Neural progenitor cell (in vitro differentiated cells): Measurements from ENCODE around the gene PAPLN. TPM values are rescaled to one million over a fixed set of nuclear protein-coding genes. Genes with fewer than 3 reads are reported as not detected.
A peak's percentile ranks its signal among the peaks of the same experiment; 100 is the strongest.

ENCODE experiments used
- DNase-seq: peaks from one replicate; pipeline ENCODE4 v3.0.0-alpha.2; 2016; ENCODE audit warnings: low spot score
- H2AFZ ChIP-seq: fragments of 200-600 bp; sonication (generic); replicated peaks from 2 replicates; pipeline ENCODE4 v1.6.1; 2016; ENCODE audit warnings: antibody characterized with exemption
- H3F3A ChIP-seq: fragments of 200-600 bp; sonication (generic); 2 replicates; pipeline ENCODE4 v1.6.1; 2016; ENCODE audit warnings: antibody characterized with exemption, low read depth
- H3K27ac ChIP-seq: fragments of 200-600 bp; sonication (generic); 2 replicates; pipeline ENCODE4 v1.5.1; 2016; ENCODE audit warnings: mild to moderate bottlenecking
- H3K27me3 ChIP-seq: fragments of 200-600 bp; sonication (generic); 2 replicates; pipeline ENCODE4 v1.6.1; 2016; ENCODE audit warnings: mild to moderate bottlenecking, moderate library complexity
- H3K36me3 ChIP-seq: fragments of 200-600 bp; sonication (generic); 2 replicates; pipeline ENCODE4 v1.5.1; 2016
- H3K4me1 ChIP-seq: fragments of 200-600 bp; sonication (generic); 2 replicates; pipeline ENCODE4 v1.6.1; 2016; ENCODE audit warnings: mixed run types
- H3K4me2 ChIP-seq: fragments of 200-600 bp; sonication (generic); 2 replicates; pipeline ENCODE4 v1.6.1; 2016
- H3K4me3 ChIP-seq: fragments of 200-600 bp; sonication (generic); 2 replicates; pipeline ENCODE4 v1.5.1; 2016
- H3K79me2 ChIP-seq: fragments of 200-600 bp; sonication (generic); 2 replicates; pipeline ENCODE4 v1.6.1; 2016; ENCODE audit warnings: low read depth
- H3K9ac ChIP-seq: fragments of 200-600 bp; sonication (generic); 2 replicates; pipeline ENCODE4 v1.6.1; 2016
- H3K9me3 ChIP-seq: fragments of 200-600 bp; sonication (generic); 2 replicates; pipeline ENCODE4 v1.5.1; 2016; ENCODE audit warnings: low read depth
- H4K20me1 ChIP-seq: fragments of 200-600 bp; sonication (generic); 2 replicates; pipeline ENCODE4 v1.6.1; 2016; ENCODE audit warnings: low read depth
- H3K27ac Mint-ChIP-seq: 3 replicates; pipeline ENCODE4 v1.8.0; 2021; ENCODE audit warnings: mixed read lengths
- H3K27me3 Mint-ChIP-seq: 2 replicates; pipeline ENCODE4 v1.8.0; 2022; ENCODE audit warnings: low read depth, mild to moderate bottlenecking, inconsistent platforms, moderate library complexity, mixed read lengths; ENCODE audit not compliant: insufficient read depth
- H3K36me3 Mint-ChIP-seq: 3 replicates; pipeline ENCODE4 v1.8.0; 2021; ENCODE audit warnings: mixed read lengths
- H3K4me1 Mint-ChIP-seq: 3 replicates; pipeline ENCODE4 v1.8.0; 2021; ENCODE audit warnings: mixed read lengths
- H3K4me3 Mint-ChIP-seq: 3 replicates; pipeline ENCODE4 v1.8.0; 2021; ENCODE audit warnings: mild to moderate bottlenecking, moderate library complexity, mixed read lengths
- H3K9me3 Mint-ChIP-seq: 3 replicates; pipeline ENCODE4 v1.8.0; 2020; ENCODE audit warnings: mixed read lengths
- EZH2 ChIP-seq: fragments of 200-600 bp; sonication (generic); IDR thresholded peaks from 2 replicates; pipeline ENCODE4 v1.6.1; 2017; ENCODE audit warnings: antibody characterized with exemption, mild to moderate bottlenecking, moderate library complexity
- EZH2phosphoT487 ChIP-seq: fragments of 200-600 bp; sonication (generic); IDR thresholded peaks from 2 replicates; pipeline ENCODE4 v1.6.1; 2017; ENCODE audit warnings: antibody characterized with exemption
- total RNA-seq: library from RNA; depleted of rRNA; stranded (reverse); fragments of >200 nt; gene quantifications from 2 replicates; pipeline ENCODE4 v1.2.3, GENCODE V29; 2015; ENCODE audit warnings: low replicate concordance
- TF ChIP-seq, protein P1 (sequence below): fragments of 200-600 bp; sonication (generic); IDR thresholded peaks from 2 replicates; pipeline ENCODE4 v1.5.1; 2017; ENCODE audit warnings: antibody characterized with exemption, mild to moderate bottlenecking

The PAPLN gene
- total RNA-seq, 1 donor from 2014 or later = 17.3 TPM

DNA sequence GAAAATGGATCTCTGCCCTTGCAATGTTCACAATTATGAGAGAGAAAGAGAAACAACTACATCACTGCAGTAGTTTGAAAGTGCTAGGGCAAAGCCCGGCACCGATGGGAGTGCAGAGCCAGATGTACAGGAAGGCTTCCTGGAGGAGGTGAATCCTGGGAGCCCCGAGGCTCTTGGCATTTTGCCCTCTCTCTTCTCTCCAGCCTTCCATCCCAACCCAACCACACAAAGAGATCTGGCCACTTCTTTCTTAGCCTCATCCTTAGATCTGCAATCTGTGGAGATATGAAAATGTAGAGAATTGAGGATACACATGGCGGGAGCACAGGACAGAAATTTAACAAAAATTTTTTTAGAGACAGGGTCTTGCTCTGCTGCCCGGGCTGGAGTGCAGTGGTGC lies 3.3 kb upstream of the PAPLN start:
- peaks cover 40% of the 10 kb centered on the region for H3F3A ChIP-seq
- no peak overlapping the region for H3K4me3 ChIP-seq
- no peak overlapping the region for H3K4me2 ChIP-seq
- no peak overlapping the region for H3K27ac ChIP-seq
- H3K79me2 ChIP-seq = peaks cover 9% of the 10 kb centered on the region
- Mint-ChIP-seq H3K4me3 (no peak overlapping the region), H3K27ac (peak overlapping the region; percentile 58), H3K4me1 (peaks cover 50% of the 10 kb centered on the region), H3K36me3 (no peaks in the 10 kb centered on the region), H3K27me3 (peaks cover 30% of the 10 kb centered on the region), H3K9me3 (peaks cover 2% of the 10 kb centered on the region)
- no peaks in the 10 kb centered on the region for H3K36me3 ChIP-seq
- H3K27me3 ChIP-seq = peaks cover 33% of the 10 kb centered on the region
- peaks cover 64% of the 10 kb centered on the region for H3K4me1 ChIP-seq
- no peak for DNase-seq
- TF ChIP-seq EZH2phosphoT487 (no peak), EZH2 (no peak)
- TF ChIP-seq, protein P1, sequence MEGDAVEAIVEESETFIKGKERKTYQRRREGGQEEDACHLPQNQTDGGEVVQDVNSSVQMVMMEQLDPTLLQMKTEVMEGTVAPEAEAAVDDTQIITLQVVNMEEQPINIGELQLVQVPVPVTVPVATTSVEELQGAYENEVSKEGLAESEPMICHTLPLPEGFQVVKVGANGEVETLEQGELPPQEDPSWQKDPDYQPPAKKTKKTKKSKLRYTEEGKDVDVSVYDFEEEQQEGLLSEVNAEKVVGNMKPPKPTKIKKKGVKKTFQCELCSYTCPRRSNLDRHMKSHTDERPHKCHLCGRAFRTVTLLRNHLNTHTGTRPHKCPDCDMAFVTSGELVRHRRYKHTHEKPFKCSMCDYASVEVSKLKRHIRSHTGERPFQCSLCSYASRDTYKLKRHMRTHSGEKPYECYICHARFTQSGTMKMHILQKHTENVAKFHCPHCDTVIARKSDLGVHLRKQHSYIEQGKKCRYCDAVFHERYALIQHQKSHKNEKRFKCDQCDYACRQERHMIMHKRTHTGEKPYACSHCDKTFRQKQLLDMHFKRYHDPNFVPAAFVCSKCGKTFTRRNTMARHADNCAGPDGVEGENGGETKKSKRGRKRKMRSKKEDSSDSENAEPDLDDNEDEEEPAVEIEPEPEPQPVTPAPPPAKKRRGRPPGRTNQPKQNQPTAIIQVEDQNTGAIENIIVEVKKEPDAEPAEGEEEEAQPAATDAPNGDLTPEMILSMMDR = no peak
- H4K20me1 ChIP-seq = peaks cover 3% of the 10 kb centered on the region
- no peak overlapping the region for H2AFZ ChIP-seq
- no peak overlapping the region for H3K9ac ChIP-seq
- no peaks in the 10 kb centered on the region for H3K9me3 ChIP-seq

GRCh38 chr14:73234586-73235394 lies 2.5 kb upstream of the PAPLN start:
- H3K4me3 ChIP-seq = peak overlapping the region; percentile 71
- H3K4me1 ChIP-seq = peaks cover 71% of the 10 kb centered on the region
- H3K9ac ChIP-seq = no peak overlapping the region
- H2AFZ ChIP-seq = no peak overlapping the region
- TF ChIP-seq EZH2 = no peak
- TF ChIP-seq, protein P1 = no peak
- TF ChIP-seq EZH2phosphoT487 = no peak
- Mint-ChIP-seq H3K4me3 (peak overlapping the region; percentile 71), H3K27me3 (peaks cover 35% of the 10 kb centered on the region), H3K4me1 (peaks cover 56% of the 10 kb centered on the region), H3K9me3 (peaks cover 2% of the 10 kb centered on the region), H3K27ac (peak overlapping the region; percentile 46), H3K36me3 (no peaks in the 10 kb centered on the region)
- H3K27me3 ChIP-seq = peaks cover 41% of the 10 kb centered on the region
- peaks cover 13% of the 10 kb centered on the region for H3K79me2 ChIP-seq
- H3K36me3 ChIP-seq = no peaks in the 10 kb centered on the region
- H3K4me2 ChIP-seq = peak overlapping the region; percentile 81
- H3K9me3 ChIP-seq = no peaks in the 10 kb centered on the region
- H3K27ac ChIP-seq = peak overlapping the region; percentile 80
- peaks cover 9% of the 10 kb centered on the region for H4K20me1 ChIP-seq
- DNase-seq = peak; percentile 30
- H3F3A ChIP-seq = peaks cover 40% of the 10 kb centered on the region

- Histone ChIP-seq H3K4me2 (peak overlapping the region; percentile 81), H2AFZ (no peak overlapping the region), H4K20me1 (peaks cover 9% of the 10 kb centered on the region), H3K9me3 (no peaks in the 10 kb centered on the region), H3K27ac (peak overlapping the region; percentile 80), H3K4me1 (peaks cover 73% of the 10 kb centered on the region), H3K79me2 (peaks cover 13% of the 10 kb centered on the region), H3K9ac (no peak overlapping the region), H3K36me3 (no peaks in the 10 kb centered on the region), H3F3A (peaks cover 40% of the 10 kb centered on the region), H3K27me3 (peaks cover 49% of the 10 kb centered on the region), H3K4me3 (peak overlapping the region; percentile 71)
- TF ChIP-seq, protein P1 = no peak
- TF ChIP-seq EZH2phosphoT487 (peak; percentile 43), EZH2 (peak; percentile 26)
- peaks cover 2% of the 10 kb centered on the region for H3K9me3 Mint-ChIP-seq
- H3K27me3 Mint-ChIP-seq = peaks cover 37% of the 10 kb centered on the region
- H3K36me3 Mint-ChIP-seq = no peaks in the 10 kb centered on the region
- peak overlapping the region; percentile 71 for H3K4me3 Mint-ChIP-seq
- H3K4me1 Mint-ChIP-seq = peaks cover 57% of the 10 kb centered on the region
- DNase-seq = peak; percentile 83
- peak overlapping the region; percentile 46 for H3K27ac Mint-ChIP-seq
These were observed 1.7 kb upstream of the PAPLN start for GRCh38 chr14:73235531-73236155.
